WTC11 (cell line): Measurements from ENCODE around the gene ERF. TPM values are rescaled to one million over a fixed set of nuclear protein-coding genes. Genes with fewer than 3 reads are reported as not detected.

Experiments used
- ATAC-seq: fragments of 200-7000 bp; cut with Tn5 transposase; 2 replicates; pipeline ENCODE4 v1.10.0; 2021; ENCODE audit warnings: mild to moderate bottlenecking, moderate library complexity
- CTCF ChIA-PET: fragments of 300-600 bp; sonication (Branson Sonifier 250); formaldehyde crosslinking; loops from one replicate; lab custom pipeline; 2021; ENCODE audit warnings: antibody characterized with exemption; lab: Charles Lee
- POLR2A ChIA-PET: fragments of 350-600 bp; sonication (Branson Sonifier 250); formaldehyde crosslinking; loops from one replicate; lab custom pipeline; 2021; ENCODE audit warnings: antibody characterized with exemption; lab: Charles Lee
- DNase-seq: peaks from one replicate; pipeline ENCODE4 v3.0.0; 2021; ENCODE audit warnings: low spot score
- H3K27ac Mint-ChIP-seq: 2 replicates; pipeline ENCODE4 v1.8.0; 2021; ENCODE audit warnings: mixed read lengths
- H3K27me3 Mint-ChIP-seq: 2 replicates; pipeline ENCODE4 v1.8.0; 2021; ENCODE audit warnings: low read depth, mild to moderate bottlenecking, moderate library complexity, mixed read lengths
- H3K36me3 Mint-ChIP-seq: 2 replicates; pipeline ENCODE4 v1.8.0; 2021; ENCODE audit warnings: mixed read lengths
- H3K4me1 Mint-ChIP-seq: 2 replicates; pipeline ENCODE4 v1.8.0; 2022; ENCODE audit warnings: mixed read lengths
- H3K4me3 Mint-ChIP-seq: 2 replicates; pipeline ENCODE4 v1.8.0; 2021; ENCODE audit warnings: mild to moderate bottlenecking, moderate library complexity, mixed read lengths
- H3K9me3 Mint-ChIP-seq: 2 replicates; pipeline ENCODE4 v1.8.0; 2021; ENCODE audit warnings: mixed read lengths
- AR ChIP-seq: fragments of 250-450 bp; sonication (Bioruptor Pico); IDR thresholded peaks from 2 replicates; pipeline ENCODE4 v1.9.0; 2021; ENCODE audit warnings: mild to moderate bottlenecking
- FOXP1 ChIP-seq: sonication (generic); formaldehyde crosslinking; IDR thresholded peaks from 2 replicates; pipeline ENCODE4 v1.8.0; 2022; ENCODE audit warnings: missing genetic modification reagents, mild to moderate bottlenecking, moderate library complexity, borderline replicate concordance
- IRF2 ChIP-seq: sonication (generic); formaldehyde crosslinking; IDR thresholded peaks from 2 replicates; pipeline ENCODE4 v1.8.0; 2022; ENCODE audit warnings: low read depth, missing genetic modification reagents, borderline replicate concordance
- NFYB ChIP-seq: sonication (generic); formaldehyde crosslinking; conservative IDR thresholded peaks from 2 replicates; pipeline ENCODE4 v1.8.0; 2022; ENCODE audit warnings: low read depth, missing genetic modification reagents
- OVOL2 ChIP-seq: fragments of 250-450 bp; sonication (Bioruptor Pico); IDR thresholded peaks from 2 replicates; pipeline ENCODE4 v1.9.0; 2021; ENCODE audit warnings: mild to moderate bottlenecking, borderline replicate concordance
- PREB ChIP-seq: sonication (generic); formaldehyde crosslinking; IDR thresholded peaks from 2 replicates; pipeline ENCODE4 v1.8.1; 2022; ENCODE audit warnings: mild to moderate bottlenecking, missing genetic modification reagents, moderate library complexity, borderline replicate concordance
- STAT6 ChIP-seq: sonication (generic); formaldehyde crosslinking; conservative IDR thresholded peaks from 2 replicates; pipeline ENCODE4 v1.8.1; 2023; ENCODE audit warnings: mild to moderate bottlenecking, low read depth, missing genetic modification reagents, moderate library complexity
- TP53 ChIP-seq: sonication (generic); formaldehyde crosslinking; IDR thresholded peaks from 2 replicates; pipeline ENCODE4 v1.8.1; 2023; ENCODE audit warnings: mild to moderate bottlenecking, missing genetic modification reagents
- USF2 ChIP-seq: sonication (generic); formaldehyde crosslinking; IDR thresholded peaks from 2 replicates; pipeline ENCODE4 v1.8.1; 2023; ENCODE audit warnings: mild to moderate bottlenecking, missing genetic modification reagents, moderate library complexity
- ZNF121 ChIP-seq: sonication (generic); formaldehyde crosslinking; IDR thresholded peaks from 2 replicates; pipeline ENCODE4 v1.8.0; 2023; ENCODE audit warnings: missing genetic modification reagents
- ZNF219 ChIP-seq: sonication (generic); formaldehyde crosslinking; IDR thresholded peaks from 2 replicates; pipeline ENCODE4 v1.8.0; 2023; ENCODE audit warnings: missing genetic modification reagents, mild to moderate bottlenecking, borderline replicate concordance
- ZNF263 ChIP-seq: sonication (generic); formaldehyde crosslinking; IDR thresholded peaks from 2 replicates; pipeline ENCODE4 v1.8.1; 2022; ENCODE audit warnings: low read depth, mild to moderate bottlenecking, moderate library complexity, missing genetic modification reagents
- ZNF281 ChIP-seq: sonication (generic); formaldehyde crosslinking; IDR thresholded peaks from 2 replicates; pipeline ENCODE4 v1.8.0; 2023; ENCODE audit warnings: mild to moderate bottlenecking, missing genetic modification reagents
- total RNA-seq: library from RNA; stranded (reverse); gene quantifications from 3 replicates; pipeline ENCODE4 v1.2.3, GENCODE V29; 2021

ERF gene
- total RNA-seq, 1 experiment from 2014 or later = 65.9 TPM

- TF ChIP-seq AR (CRISPR knock-in tag) (no peak), FOXP1 (no peak), ZNF219 (CRISPR knock-in tag) (no peak), NFYB (CRISPR knock-in tag) (no peak), PREB (no peak), IRF2 (no peak), ZNF263 (no peak)
Measured at GRCh38 chr19:42303101-42303464, 48.2 kb upstream of the ERF start (continued).

- POLR2A ChIA-PET = interaction anchor here (0.5 to 1.2 kb wide), 3 partner anchors 12 to 54 kb away, joined by 3 to 7 read pairs (median 3); partner anchors contain the start of gene TMEM145
- Mint-ChIP-seq H3K27ac (peak within 1 kb of the TSS; percentile 56; the same call in 1 of the 2 replicates), H3K36me3 (peaks cover 14% of the 10 kb centered on the region)
- peak; percentile 44 for ATAC-seq
- TF ChIP-seq TP53 (0 out of 2 replicates have a peak, but pooled peaks have one; percentile 68), OVOL2 (no peak), ZNF121 (CRISPR knock-in tag) (no peak), ZNF281 (no peak), USF2 (CRISPR knock-in tag) (no peak), STAT6 (CRISPR knock-in tag) (no peak)
- TF ChIP-seq, all 79 proteins: peak for 1
- H3K27me3 Mint-ChIP-seq = no peaks in the 10 kb centered on the region; the same call in none of the 2 replicates
- DNase-seq = no peak
- CTCF ChIA-PET = interaction anchor here (0.6 to 1.7 kb wide), 7 partner anchors 9 to 414 kb away, joined by 3 to 9 read pairs (median 4); partner anchors contain the start of gene TMEM145
- H3K4me3 Mint-ChIP-seq = peak within 1 kb of the TSS; percentile 88
- H3K4me1 Mint-ChIP-seq = peaks cover 23% of the 10 kb centered on the region
- no peaks in the 10 kb centered on the region for H3K9me3 Mint-ChIP-seq
Measured at GRCh38 chr19:42301646-42302203, 46.8 kb upstream of the ERF start, which contains the start of gene PRR19. PRR19 (plus strand) TSS chr19:42302132; CDS start chr19:42309585, 7,453 bp downstream.
